H1 (cell line): ENCODE measurements around the gene CORIN. TPM values are rescaled to one million over a fixed set of nuclear protein-coding genes. Genes with fewer than 3 reads are reported as not detected.
A peak's percentile ranks its signal among the peaks of the same experiment; 100 is the strongest.

ENCODE experiments used
- CTCF ChIA-PET: fragments of 300-600 bp; sonication (Branson Sonifier 250); formaldehyde crosslinking; loops from one replicate; lab custom pipeline; 2021; ENCODE audit not compliant: partially characterized antibody; lab: Charles Lee
- POLR2A ChIA-PET: fragments of 300-600 bp; sonication (Branson Sonifier 250); formaldehyde crosslinking; loops from one replicate; lab custom pipeline; 2021; ENCODE audit warnings: inconsistent platforms; ENCODE audit not compliant: partially characterized antibody; lab: Charles Lee
- DNase-seq, 2 experiments: peaks; one replicate each; pipeline versions ENCODE4 v3.0.0 to v3.0.0-alpha.2; 2010 to 2022; ENCODE audit warnings: low spot score in 2 of 2, low read depth in 1 of 2, mixed read lengths in 1 of 2
- FAIRE-seq: peaks from 2 replicates; lab custom pipeline; 2011; peaks lifted over from hg19 to GRCh38; lab: Jason Lieb, UNC
- H2AFZ ChIP-seq: 2 replicates; pipeline ENCODE4 v1.8.1; 2012; ENCODE audit warnings: low read length, inconsistent platforms
- H2AK5ac ChIP-seq: 2 replicates; pipeline ENCODE4 v1.6.1; 2013; ENCODE audit warnings: low read depth, low read length
- H2BK120ac ChIP-seq: replicated peaks from 2 replicates; pipeline ENCODE3; 2013; ENCODE audit warnings: low read depth, low read length, inconsistent platforms
- H2BK12ac ChIP-seq: 2 replicates; pipeline ENCODE4 v1.6.1; 2013; ENCODE audit warnings: low read depth, low read length
- H2BK15ac ChIP-seq: 2 replicates; pipeline ENCODE4 v1.6.1; 2013; ENCODE audit warnings: low read length
- H2BK20ac ChIP-seq: 2 replicates; pipeline ENCODE4 v1.6.1; 2013; ENCODE audit warnings: low read length
- H2BK5ac ChIP-seq: 2 replicates; pipeline ENCODE4 v1.6.1; 2013; ENCODE audit warnings: low read depth, low read length
- H3K14ac ChIP-seq: 2 replicates; pipeline ENCODE4 v1.6.1; 2013; ENCODE audit warnings: inconsistent platforms; ENCODE audit not compliant: insufficient read length
- H3K18ac ChIP-seq: 2 replicates; pipeline ENCODE4 v1.6.1; 2013; ENCODE audit warnings: low read length; ENCODE audit errors: extremely low read depth
- H3K23ac ChIP-seq: 2 replicates; pipeline ENCODE4 v1.6.1; 2013; ENCODE audit warnings: inconsistent platforms; ENCODE audit not compliant: insufficient read length
- H3K23me2 ChIP-seq: 2 replicates; pipeline ENCODE4 v1.6.1; 2013; ENCODE audit warnings: low read depth, low read length
- H3K27ac ChIP-seq: 2 replicates; pipeline ENCODE4 v1.6.1; 2011; ENCODE audit warnings: low read depth, low read length, inconsistent platforms
- H3K27me3 ChIP-seq, 4 experiments: replicated peaks in 1 of 4; 1 replicate in 1 of 4; 2 replicates in 3 of 4; pipeline versions ENCODE4 v1.6.1 to v1.8.1; 2011 to 2013; ENCODE audit warnings: low read length in 3 of 4, mild to moderate bottlenecking in 3 of 4, inconsistent platforms in 2 of 4, mixed read lengths in 2 of 4, moderate library complexity in 1 of 4; ENCODE audit not compliant: control insufficient read depth in 3 of 4, insufficient read depth in 3 of 4; ENCODE audit errors: extremely low read depth in 1 of 4
- H3K36me3 ChIP-seq, 4 experiments: 2 replicates each; pipeline versions ENCODE4 v1.6.1 to v1.8.1; 2011 to 2013; ENCODE audit warnings: mild to moderate bottlenecking in 4 of 4, low read length in 3 of 4, moderate library complexity in 2 of 4, control low read depth in 1 of 4, inconsistent platforms in 1 of 4; ENCODE audit not compliant: insufficient read depth in 4 of 4, control insufficient read depth in 2 of 4
- H3K4ac ChIP-seq: replicated peaks from 2 replicates; pipeline ENCODE3; 2013; ENCODE audit warnings: low read length, low read depth, mixed read lengths, inconsistent platforms; ENCODE audit not compliant: insufficient read length
- H3K4me1 ChIP-seq, 4 experiments: replicated peaks in 1 of 4; 1 replicate in 1 of 4; 2 replicates in 3 of 4; pipeline versions ENCODE4 v1.6.1 to v1.8.1; 2011 to 2013; ENCODE audit warnings: low read length in 3 of 4, inconsistent platforms in 2 of 4, mixed read lengths in 1 of 4; ENCODE audit not compliant: insufficient read depth in 4 of 4, control insufficient read depth in 3 of 4
- H3K4me2 ChIP-seq, 2 experiments: 2 replicates each; pipeline versions ENCODE4 v1.6.1 to v1.8.1; 2011 to 2013; ENCODE audit warnings: low read depth in 2 of 2, low read length in 2 of 2, control low read depth in 1 of 2, inconsistent platforms in 1 of 2, mild to moderate bottlenecking in 1 of 2; ENCODE audit not compliant: insufficient read depth in 1 of 2
- H3K4me3 ChIP-seq, 4 experiments: fragments of 200-600, 300-600 bp in 1 of 4; sonication (generic), shearing (Covaris generic), sonication (Bioruptor Twin) in 1 of 4; 2 replicates each; pipeline versions ENCODE4 v1.5.1 to v1.8.1; 2011 to 2016; ENCODE audit warnings: low read length in 4 of 4, low read depth in 3 of 4, control low read depth in 2 of 4, inconsistent platforms in 2 of 4, mild to moderate bottlenecking in 2 of 4, mixed read lengths in 1 of 4, moderate library complexity in 1 of 4; ENCODE audit not compliant: insufficient read depth in 2 of 4; ENCODE audit errors: extremely low read depth in 1 of 4
- H3K56ac ChIP-seq: replicated peaks from 2 replicates; pipeline ENCODE3; 2013; ENCODE audit warnings: low read depth, mild to moderate bottlenecking, mixed read lengths, low read length, inconsistent platforms; ENCODE audit not compliant: insufficient read length
- H3K79me1 ChIP-seq: 2 replicates; pipeline ENCODE4 v1.6.1; 2013; ENCODE audit warnings: low read depth, low read length, control low read depth
- H3K79me2 ChIP-seq, 2 experiments: 2 replicates each; pipeline versions ENCODE4 v1.6.1 to v1.8.1; 2012 to 2013; ENCODE audit warnings: low read length in 2 of 2, mild to moderate bottlenecking in 2 of 2, inconsistent platforms in 1 of 2; ENCODE audit not compliant: insufficient read depth in 2 of 2, control insufficient read depth in 1 of 2
- H3K9ac ChIP-seq, 4 experiments: replicated peaks in 1 of 4; 1 replicate in 1 of 4; 2 replicates in 3 of 4; pipeline versions ENCODE4 v1.6.1 to v1.8.1; 2011 to 2013; ENCODE audit warnings: low read depth in 3 of 4, low read length in 3 of 4, control low read depth in 2 of 4, mild to moderate bottlenecking in 2 of 4, moderate library complexity in 2 of 4, inconsistent platforms in 1 of 4; ENCODE audit errors: extremely low read depth in 1 of 4
- H3K9me3 ChIP-seq, 2 experiments: 2 replicates each; pipeline versions ENCODE4 v1.6.1 to v1.8.1; 2012 to 2013; ENCODE audit warnings: mild to moderate bottlenecking in 2 of 2, moderate library complexity in 2 of 2, control low read depth in 1 of 2, inconsistent platforms in 1 of 2, low read depth in 1 of 2, low read length in 1 of 2, mixed read lengths in 1 of 2; ENCODE audit not compliant: insufficient read depth in 2 of 2
- H4K20me1 ChIP-seq, 2 experiments: replicated peaks in 1 of 2; 2 replicates each; pipeline versions ENCODE3 to v1.8.1; 2011 to 2013; ENCODE audit warnings: inconsistent platforms in 2 of 2, low read length in 2 of 2, mild to moderate bottlenecking in 1 of 2; ENCODE audit not compliant: insufficient read depth in 2 of 2, control insufficient read depth in 1 of 2
- H4K5ac ChIP-seq: 2 replicates; pipeline ENCODE4 v1.6.1; 2013; ENCODE audit warnings: low read length, low read depth, mixed read lengths, inconsistent platforms; ENCODE audit not compliant: insufficient read length
- H4K8ac ChIP-seq: 2 replicates; pipeline ENCODE4 v1.8.0; 2013; ENCODE audit warnings: mild to moderate bottlenecking, moderate library complexity, low read length, inconsistent platforms; ENCODE audit not compliant: insufficient read depth; ENCODE audit errors: extremely low read depth
- H4K91ac ChIP-seq: replicated peaks from 2 replicates; pipeline ENCODE3; 2013; ENCODE audit warnings: low read length, mixed read lengths, inconsistent platforms; ENCODE audit not compliant: insufficient read length
- BRCA1 ChIP-seq: IDR thresholded peaks from 2 replicates; pipeline ENCODE4 v1.6.1; 2012; ENCODE audit warnings: low read depth, low read length, improper control_type of control experiment
- CEBPB ChIP-seq: IDR thresholded peaks from 2 replicates; pipeline ENCODE4 v1.6.1; 2012; ENCODE audit warnings: low read depth, low read length
- CREB1 ChIP-seq: IDR thresholded peaks from 2 replicates; pipeline ENCODE4 v1.6.1; 2012; ENCODE audit warnings: inconsistent platforms
- E2F6 ChIP-seq: IDR thresholded peaks from 2 replicates; pipeline ENCODE4 v1.6.1; 2012; ENCODE audit warnings: inconsistent platforms
- KDM4A ChIP-seq: IDR thresholded peaks from one replicate; pipeline ENCODE4 v1.7.1; 2012; ENCODE audit warnings: low read depth, mild to moderate bottlenecking, moderate library complexity, low read length, inconsistent platforms; ENCODE audit not compliant: severe bottlenecking
- RAD21 ChIP-seq, 2 experiments: IDR thresholded peaks in 1 of 2; conservative IDR thresholded peaks in 1 of 2; 2 replicates each; pipeline ENCODE4 v1.6.1; 2011; ENCODE audit warnings: low read depth in 2 of 2, low read length in 2 of 2, improper control_type of control experiment in 1 of 2, inconsistent platforms in 1 of 2, mild to moderate bottlenecking in 1 of 2, moderate library complexity in 1 of 2
- RNF2 ChIP-seq: fragments of 200-900, 300-1000 bp; sonication (generic); IDR thresholded peaks from 2 replicates; pipeline ENCODE4 v1.7.1; 2016; ENCODE audit warnings: borderline replicate concordance, low read depth, mild to moderate bottlenecking, antibody characterized with exemption, low read length; ENCODE audit not compliant: poor library complexity, severe bottlenecking; ENCODE audit errors: missing control alignments
- SRF ChIP-seq: IDR thresholded peaks from 2 replicates; pipeline ENCODE4 v1.6.1; 2011; ENCODE audit warnings: mild to moderate bottlenecking, low read depth, low read length, moderate library complexity
- TEAD4 ChIP-seq: IDR thresholded peaks from 2 replicates; pipeline ENCODE4 v1.6.1; 2012; ENCODE audit warnings: low read depth, low read length, inconsistent platforms, mixed read lengths
- YY1 ChIP-seq: IDR thresholded peaks from 2 replicates; pipeline ENCODE4 v1.6.1; 2011; ENCODE audit warnings: low read depth, mild to moderate bottlenecking, low read length
- WGBS, 2 experiments: shearing (Covaris generic) in 1 of 2; methylation state at CpG; one replicate each; pipeline versions ENCODE4 v1.1.6 to v1.1.7; 2013 to 2015; ENCODE audit warnings: low lambda C conversion rate in 2 of 2, mixed read lengths in 2 of 2, inconsistent platforms in 1 of 2, low coverage in 1 of 2, missing lambda C conversion rate in 1 of 2; ENCODE audit not compliant: insufficient replicate concordance in 2 of 2, insufficient coverage in 1 of 2, insufficient read length in 1 of 2; ENCODE audit errors: extremely low coverage in 1 of 2, missing lambda C conversion rate in 1 of 2; 5-methylcytosine and 5-hydroxymethylcytosine counted together
- polyA plus RNA-seq, 7 experiments: library from polyadenylated mRNA; depleted of rRNA in 3 of 7; stranded (reverse) in 5 of 7; unstranded in 2 of 7; fragments of >200 nt in 5 of 7; fragments of 200-250 nt in 2 of 7; gene quantifications; 1 replicate in 5 of 7; 2 replicates in 1 of 7; 4 replicates in 1 of 7; pipeline versions ENCODE4 v1.2.1 to v1.2.3, GENCODE V29; 2011 to 2013; ENCODE audit warnings: missing spikeins in 2 of 7, mixed read lengths in 2 of 7
- total RNA-seq: library from RNA; stranded (reverse); fragmentation: NEBNext Ultra II Directional; extraction: Animal tissue kit (Norgen Biotek cat#: 25700); gene quantifications from 2 replicates; pipeline ENCODE4 v1.2.1, GENCODE V29; 2021
- TF ChIP-seq, protein P1 (sequence below): IDR thresholded peaks from 2 replicates; pipeline ENCODE4 v1.6.1; 2012; ENCODE audit warnings: inconsistent platforms

CORIN gene
- total and polyA plus RNA-seq, 2 of the 8 experiments (the other 6 are each of a cell fraction or from before 2014, with no cell fraction given) = 0.09 to 0.32 TPM

- peak overlapping the region; percentile 48; the same call in 1 of the 2 replicates for H2AFZ ChIP-seq
- no peak overlapping the region for H3K14ac ChIP-seq
- no peak overlapping the region for H2BK15ac ChIP-seq
- no peak overlapping the region for H3K56ac ChIP-seq
- no peak overlapping the region for H4K8ac ChIP-seq
- peak in 1 of 2 experiments; percentile 19 for DNase-seq
- H3K9me3 ChIP-seq = no peaks in the 10 kb centered on the region
- no peak overlapping the region for H2BK120ac ChIP-seq
- H3K27me3 ChIP-seq = no peaks in the 10 kb centered on the region
- no peaks in the 10 kb centered on the region for H3K23me2 ChIP-seq
- no peak overlapping the region for H2BK5ac ChIP-seq
- POLR2A ChIA-PET = interaction anchor here (0.9 to 1.0 kb wide), 2 partner anchors 131 to 133 kb away, joined by 3 to 5 read pairs; partner anchors contain the start of gene CORIN
- no peak overlapping the region for H2AK5ac ChIP-seq
- no peak overlapping the region for H3K18ac ChIP-seq
- H3K9ac ChIP-seq = no peak overlapping the region; a peak in 1 of 7 replicates
- no peak overlapping the region for H2BK12ac ChIP-seq
- no peak overlapping the region for H2BK20ac ChIP-seq
- no peaks in the 10 kb centered on the region for H3K79me2 ChIP-seq
- H3K36me3 ChIP-seq = no peaks in the 10 kb centered on the region
- H3K4me1 ChIP-seq = no peaks in the 10 kb centered on the region
- no peak overlapping the region for H3K27ac ChIP-seq
- H3K23ac ChIP-seq = no peak overlapping the region
- H3K4ac ChIP-seq = no peak overlapping the region
- 51% methylated on average over 11 of the region's 11 CpGs; no CpG with 5 or more reads in 1 of the 2 experiments for WGBS, 2 experiments
- H3K4me3 ChIP-seq = no peak overlapping the region
- no peak overlapping the region for H4K5ac ChIP-seq
- CTCF ChIA-PET = interaction anchor here (0.5 to 16.8 kb wide), 47 partner anchors 8 to 386 kb away, joined by 3 to 282 read pairs (median 4); partner anchors contain the start of gene CORIN
- H4K20me1 ChIP-seq = no peaks in the 10 kb centered on the region
- H3K79me1 ChIP-seq = no peaks in the 10 kb centered on the region
- peak; percentile 99 for FAIRE-seq
- H3K4me2 ChIP-seq = no peak overlapping the region
- H4K91ac ChIP-seq = no peak overlapping the region
- TF ChIP-seq KDM4A (no peak), BRCA1 (no peak), RAD21 (IDR thresholded peaks at IDR 0.05 in 1 of 2, conservative IDR thresholded peaks at IDR 0.05 in 1 of 2; ENCODE audit: low read depth in 2 of 2, low read length in 2 of 2) (peak; percentile 89 to 91), TEAD4 (peak; percentile 5; the same call in 1 of the 2 replicates), E2F6 (peak; percentile 43; the same call in 1 of the 2 replicates), CEBPB (no peak), SRF (no peak), YY1 (peak; percentile 69), RNF2 (no peak), CREB1 (peak; percentile 40; the same call in 1 of the 2 replicates)
- TF ChIP-seq, protein P1, sequence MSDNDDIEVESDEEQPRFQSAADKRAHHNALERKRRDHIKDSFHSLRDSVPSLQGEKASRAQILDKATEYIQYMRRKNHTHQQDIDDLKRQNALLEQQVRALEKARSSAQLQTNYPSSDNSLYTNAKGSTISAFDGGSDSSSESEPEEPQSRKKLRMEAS = peak; percentile 88
Observed at GRCh38 chr4:47704693-47705325, 133.1 kb downstream of the CORIN start.
